ENCODE data around the gene HAUS7.

Gene HAUS7

DNA sequence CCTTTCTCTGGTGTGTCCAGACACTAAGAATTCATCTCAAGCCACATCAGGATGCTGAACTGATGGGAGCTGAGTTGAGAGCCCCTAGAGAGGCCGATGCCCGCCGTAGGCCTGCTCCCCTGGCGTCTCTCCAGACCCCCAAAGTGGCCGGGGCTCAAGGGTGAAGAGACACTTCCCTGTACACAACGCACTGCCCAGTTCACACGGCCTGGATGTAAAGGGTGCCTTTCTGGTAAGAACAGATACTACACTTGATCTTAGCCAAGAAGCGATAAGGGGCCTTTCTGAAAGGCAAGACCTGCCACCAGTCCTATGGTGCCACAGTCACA, 19.5 kb downstream of the HAUS7 start:
- TF ChIP-seq, protein P1, sequence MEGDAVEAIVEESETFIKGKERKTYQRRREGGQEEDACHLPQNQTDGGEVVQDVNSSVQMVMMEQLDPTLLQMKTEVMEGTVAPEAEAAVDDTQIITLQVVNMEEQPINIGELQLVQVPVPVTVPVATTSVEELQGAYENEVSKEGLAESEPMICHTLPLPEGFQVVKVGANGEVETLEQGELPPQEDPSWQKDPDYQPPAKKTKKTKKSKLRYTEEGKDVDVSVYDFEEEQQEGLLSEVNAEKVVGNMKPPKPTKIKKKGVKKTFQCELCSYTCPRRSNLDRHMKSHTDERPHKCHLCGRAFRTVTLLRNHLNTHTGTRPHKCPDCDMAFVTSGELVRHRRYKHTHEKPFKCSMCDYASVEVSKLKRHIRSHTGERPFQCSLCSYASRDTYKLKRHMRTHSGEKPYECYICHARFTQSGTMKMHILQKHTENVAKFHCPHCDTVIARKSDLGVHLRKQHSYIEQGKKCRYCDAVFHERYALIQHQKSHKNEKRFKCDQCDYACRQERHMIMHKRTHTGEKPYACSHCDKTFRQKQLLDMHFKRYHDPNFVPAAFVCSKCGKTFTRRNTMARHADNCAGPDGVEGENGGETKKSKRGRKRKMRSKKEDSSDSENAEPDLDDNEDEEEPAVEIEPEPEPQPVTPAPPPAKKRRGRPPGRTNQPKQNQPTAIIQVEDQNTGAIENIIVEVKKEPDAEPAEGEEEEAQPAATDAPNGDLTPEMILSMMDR (conservative IDR thresholded peaks at IDR 0.05; ENCODE audit: low read depth, low read length): no peak
- no peaks in the 10 kb centered on the region for H4K20me1 ChIP-seq (ENCODE audit: insufficient read depth)

DNA sequence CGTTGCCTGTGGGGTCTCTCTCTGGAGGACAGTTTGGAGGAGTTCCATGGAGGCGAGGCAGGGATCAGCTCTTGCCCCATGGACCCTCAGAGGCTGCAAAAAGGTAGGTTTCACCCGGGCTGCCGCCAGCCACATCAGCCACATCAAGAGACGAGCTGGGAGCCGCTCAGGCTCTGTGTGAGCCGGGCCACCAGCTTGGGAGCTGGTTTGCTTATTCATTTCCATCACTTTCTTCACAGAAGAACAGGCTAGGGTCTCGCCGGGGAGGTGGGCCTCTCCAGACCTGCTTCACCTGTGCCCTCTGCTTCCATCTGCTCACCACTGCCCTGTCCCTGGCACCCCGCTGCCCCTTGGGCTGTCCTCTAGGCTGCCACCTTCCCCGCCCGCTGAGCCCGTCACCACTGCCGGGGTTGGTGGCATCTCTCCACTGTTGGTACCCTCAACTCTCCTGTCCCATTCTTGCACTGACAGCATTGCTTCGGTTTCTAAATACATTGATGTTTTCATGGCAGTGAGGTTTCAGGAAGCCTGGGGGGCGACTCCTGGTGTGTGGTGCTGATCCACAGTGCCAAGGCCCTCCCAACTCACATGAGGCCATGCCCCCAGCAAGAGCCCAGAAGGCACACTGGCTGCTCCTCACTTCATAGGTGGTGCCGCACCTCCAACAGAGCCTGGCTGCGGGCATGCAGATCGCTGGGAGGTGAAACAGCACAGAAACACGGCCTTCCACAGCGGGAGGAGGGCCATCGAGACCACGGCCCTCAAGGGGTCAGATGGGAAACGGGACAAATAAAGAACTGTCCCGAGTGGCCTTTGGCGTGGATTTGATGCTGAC, 20.0 kb downstream of the HAUS7 start:
- no peak overlapping the region for H3K4me2 ChIP-seq
- no peaks in the 10 kb centered on the region for H3K79me2 ChIP-seq (ENCODE audit: insufficient read depth, low read depth)
- no peak overlapping the region for H3K9ac ChIP-seq
- TF ChIP-seq, protein P1 (conservative IDR thresholded peaks at IDR 0.05; ENCODE audit: low read depth, low read length): no peak
- H3K27ac ChIP-seq: no peak overlapping the region
- no peaks in the 10 kb centered on the region for H3K4me1 ChIP-seq (ENCODE audit: low read depth, poor library complexity, severe bottlenecking)
- H3K27me3 ChIP-seq (ENCODE audit: insufficient read depth, low read depth): no peaks in the 10 kb centered on the region
- H4K20me1 ChIP-seq (ENCODE audit: insufficient read depth): no peaks in the 10 kb centered on the region
- H3K4me3 ChIP-seq (IDR thresholded peaks at IDR 0.05; ENCODE audit: insufficient read depth, low read depth, low read length): no peak overlapping the region
- no peak overlapping the region for H2AFZ ChIP-seq (ENCODE audit: low read depth)
- no peaks in the 10 kb centered on the region for H3K36me3 ChIP-seq (ENCODE audit: insufficient read depth)

More for the DNA sequence above, 19.5 kb downstream of the HAUS7 start:
- H3K4me1 ChIP-seq (ENCODE audit: low read depth, poor library complexity, severe bottlenecking): no peaks in the 10 kb centered on the region
- H3K27ac ChIP-seq: no peak overlapping the region
- H3K9ac ChIP-seq: no peak overlapping the region
- no peaks in the 10 kb centered on the region for H3K27me3 ChIP-seq (ENCODE audit: insufficient read depth, low read depth)
- H2AFZ ChIP-seq (ENCODE audit: low read depth): no peak overlapping the region
- no peaks in the 10 kb centered on the region for H3K36me3 ChIP-seq (ENCODE audit: insufficient read depth)
- no peaks in the 10 kb centered on the region for H3K79me2 ChIP-seq (ENCODE audit: insufficient read depth, low read depth)
- no peak overlapping the region for H3K4me3 ChIP-seq (IDR thresholded peaks at IDR 0.05; ENCODE audit: insufficient read depth, low read depth, low read length)
- H3K4me2 ChIP-seq: no peak overlapping the region

DNA sequence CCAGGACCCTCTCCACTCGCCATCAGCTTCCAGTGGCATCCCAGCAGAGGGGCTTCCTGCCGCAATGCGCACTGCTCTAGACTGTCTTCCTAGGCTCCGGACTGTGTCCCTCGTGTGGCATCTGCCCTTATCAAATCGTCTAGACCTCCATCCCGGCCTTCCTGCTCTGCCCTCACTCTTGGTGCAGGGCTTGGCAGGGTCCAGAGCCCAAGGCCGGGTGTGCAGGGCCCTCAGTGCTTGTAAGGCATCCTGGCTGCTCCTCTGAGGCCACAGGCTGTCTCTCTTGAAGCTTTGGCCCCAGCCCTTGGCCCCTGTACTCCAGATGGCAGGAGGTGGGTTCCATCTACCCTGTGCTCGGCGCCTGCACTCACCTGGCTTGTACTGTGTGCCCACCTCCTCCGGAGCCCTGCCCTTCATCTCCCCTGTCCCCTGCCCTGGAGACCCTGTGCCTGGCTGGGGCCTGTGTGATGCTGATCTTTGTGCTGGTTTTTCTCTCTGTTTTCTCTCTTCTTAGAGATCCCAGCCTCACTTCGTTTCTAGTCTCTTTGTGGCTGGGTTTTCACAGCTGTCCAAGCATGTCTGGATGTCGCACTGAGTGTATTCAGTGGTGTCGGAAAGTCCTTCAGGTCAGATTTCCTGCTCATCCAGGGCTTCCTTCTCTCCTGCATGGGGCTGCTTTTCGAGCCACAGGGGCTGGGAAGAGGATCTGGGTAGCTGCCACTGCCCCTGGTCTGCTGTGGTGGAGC, 20.8 kb downstream of the HAUS7 start:
- Histone ChIP-seq H3K27me3 (ENCODE audit: insufficient read depth, low read depth) (no peaks in the 10 kb centered on the region), H3K27ac (no peak overlapping the region), H3K36me3 (ENCODE audit: insufficient read depth) (no peaks in the 10 kb centered on the region), H3K4me3 (IDR thresholded peaks at IDR 0.05; ENCODE audit: insufficient read depth, low read depth, low read length) (no peak overlapping the region), H3K9ac (no peak overlapping the region), H4K20me1 (ENCODE audit: insufficient read depth) (no peaks in the 10 kb centered on the region), H3K4me2 (no peak overlapping the region), H2AFZ (ENCODE audit: low read depth) (no peak overlapping the region), H3K4me1 (ENCODE audit: low read depth, poor library complexity, severe bottlenecking) (no peaks in the 10 kb centered on the region), H3K79me2 (ENCODE audit: insufficient read depth, low read depth) (no peaks in the 10 kb centered on the region)
- TF ChIP-seq, protein P1 (conservative IDR thresholded peaks at IDR 0.05; ENCODE audit: low read depth, low read length): no peak

DNA sequence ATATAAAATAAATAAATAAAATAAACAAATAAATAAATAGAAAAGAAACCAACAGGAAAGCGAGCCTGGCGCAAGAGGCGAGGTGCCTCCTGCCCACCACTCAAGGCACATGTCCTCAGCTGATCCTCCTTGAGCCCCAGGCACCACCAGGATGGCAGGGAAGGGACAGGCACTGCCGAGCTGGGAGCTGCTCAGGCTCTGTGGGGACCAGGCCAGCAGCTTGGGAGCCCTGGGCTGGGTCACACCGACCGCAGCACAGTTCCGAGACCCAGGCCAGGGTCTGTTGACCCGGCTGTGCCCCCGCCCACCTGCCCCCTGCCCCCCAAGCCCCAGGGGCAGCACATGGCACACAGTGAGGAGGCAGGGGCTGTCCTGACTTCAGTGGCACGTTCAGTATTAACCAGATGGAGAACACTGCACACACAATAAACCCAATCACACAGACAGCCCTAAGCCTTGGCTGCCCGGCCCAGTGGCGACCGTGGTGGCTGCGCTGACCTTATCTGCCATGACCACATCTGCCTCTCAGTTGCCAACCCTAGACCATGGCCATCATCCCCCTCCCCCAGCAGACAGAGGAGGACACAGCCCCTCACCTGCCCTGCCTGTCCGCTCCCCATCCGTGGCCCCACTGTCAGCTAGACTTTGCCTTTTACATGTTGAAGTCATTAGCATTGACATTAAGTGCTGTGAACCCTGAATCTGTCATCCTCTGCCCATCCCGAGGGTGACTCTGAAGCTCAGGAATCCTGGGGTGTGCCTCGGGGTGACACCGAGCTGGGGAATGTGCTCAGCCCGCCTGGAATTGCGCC, 21.6 kb downstream of the HAUS7 start:
- no peaks in the 10 kb centered on the region for H4K20me1 ChIP-seq (ENCODE audit: insufficient read depth)
- no peak overlapping the region for H3K27ac ChIP-seq
- H3K4me2 ChIP-seq: no peak overlapping the region
- H3K4me1 ChIP-seq (ENCODE audit: low read depth, poor library complexity, severe bottlenecking): no peaks in the 10 kb centered on the region
- no peak overlapping the region for H3K9ac ChIP-seq
- no peak overlapping the region for H3K4me3 ChIP-seq (IDR thresholded peaks at IDR 0.05; ENCODE audit: insufficient read depth, low read depth, low read length)
- no peaks in the 10 kb centered on the region for H3K27me3 ChIP-seq (ENCODE audit: insufficient read depth, low read depth)
- H3K36me3 ChIP-seq (ENCODE audit: insufficient read depth): no peaks in the 10 kb centered on the region
- no peaks in the 10 kb centered on the region for H3K79me2 ChIP-seq (ENCODE audit: insufficient read depth, low read depth)
- no peak overlapping the region for H2AFZ ChIP-seq (ENCODE audit: low read depth)
- TF ChIP-seq, protein P1 (conservative IDR thresholded peaks at IDR 0.05; ENCODE audit: low read depth, low read length): no peak

Measured in KMS-11 (cell line).